Esophagus squamous epithelium (tissue), 5 donors: ENCODE results near the gene PDIK1L. TPM values are rescaled to one million over a fixed set of nuclear protein-coding genes. Genes with fewer than 3 reads are reported as not detected.

ENCODE experiments used
- DNase-seq: peaks from one replicate; lab custom pipeline; 2025; lab: John Stamatoyannopoulos, UW
- H3K27ac ChIP-seq, 4 donors: fragments of 200-600 bp; sonication (generic); one replicate each; pipeline ENCODE4 v1.5.1; 2016 to 2019; ENCODE audit warnings: mild to moderate bottlenecking in 1 of 4
- H3K27me3 ChIP-seq, 4 donors: fragments of 200-600 bp; sonication (generic); 1 replicate in 3 of 4; 2 replicates in 1 of 4; pipeline versions ENCODE4 v1.5.1 to v1.6.0; 2017 to 2021; ENCODE audit warnings: antibody characterized with exemption in 1 of 4
- H3K36me3 ChIP-seq, 3 donors: fragments of 200-600 bp; sonication (generic); one replicate each; pipeline ENCODE4 v1.5.1; 2016 to 2019
- H3K4me1 ChIP-seq, 3 donors: fragments of 200-600 bp; sonication (generic); one replicate each; pipeline ENCODE4 v1.5.1; 2017 to 2019
- H3K4me3 ChIP-seq, 4 donors: fragments of 200-600 bp; sonication (generic); 1 replicate in 3 of 4; 2 replicates in 1 of 4; pipeline ENCODE4 v1.5.1; 2016 to 2019; ENCODE audit warnings: mild to moderate bottlenecking in 2 of 4, moderate library complexity in 1 of 4
- H3K9me3 ChIP-seq, 3 donors: fragments of 200-600 bp; sonication (generic); one replicate each; pipeline ENCODE4 v1.5.1; 2016 to 2019
- POLR2A ChIP-seq, 4 donors: fragments of 450-650 bp; IDR thresholded peaks; one replicate each; pipeline ENCODE4 v1.6.1; 2017; ENCODE audit warnings: antibody characterized with exemption in 4 of 4, mild to moderate bottlenecking in 4 of 4, moderate library complexity in 3 of 4
- WGBS, 2 donors: methylation state at CpG; one replicate each; pipeline ENCODE4 v1.1.5; 2018; 5-methylcytosine and 5-hydroxymethylcytosine counted together
- intact Hi-C: fragments of 100-400 bp; cut with DNase I; formaldehyde crosslinking; loops from one replicate; pipeline ENCODE4 v1.15.0; 2022
- total RNA-seq, 4 donors: library from RNA; depleted of rRNA; stranded (reverse); fragments of >200 nt; gene quantifications; one replicate each; pipeline ENCODE4 v1.1.0, GENCODE V29; 2016
- TF ChIP-seq, protein P1 (sequence below), 6 experiments: fragments of 450-650 bp in 4 of 6; fragments of 200-600 bp in 2 of 6; sonication (generic) in 2 of 6; IDR thresholded peaks; one replicate each; pipeline ENCODE4 v1.5.1; 2016 to 2019; ENCODE audit warnings: antibody characterized with exemption in 6 of 6, mild to moderate bottlenecking in 4 of 6, moderate library complexity in 4 of 6
- donor health status: DM: yes; HTN: yes; CAD: no.

The PDIK1L gene
- total RNA-seq, 4 donors from 2014 or later = 5.6 to 14.0 (median 8.3) TPM

DNA sequence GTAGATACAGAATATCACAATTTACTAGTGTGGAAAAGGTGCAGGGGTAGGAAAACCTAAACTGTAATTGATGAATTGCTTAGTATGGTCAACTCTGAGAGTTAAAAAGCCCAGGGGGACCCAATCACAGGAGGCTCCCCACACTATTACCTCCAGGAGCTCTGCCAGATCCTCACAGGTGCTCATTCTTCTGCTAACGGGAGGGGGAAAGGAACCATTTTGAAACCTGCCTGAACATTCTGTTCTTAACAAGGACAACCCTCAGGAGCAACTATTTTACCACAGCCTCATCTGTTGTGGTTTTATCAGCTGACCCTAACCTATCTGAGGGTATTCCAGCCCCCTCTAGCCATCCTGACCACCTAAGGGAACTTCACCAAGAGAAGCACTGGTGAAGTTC is 19.1 kb downstream of the PDIK1L start:
- H3K4me3 ChIP-seq = no peak overlapping the region
- peaks cover 16 to 35% (median 22%) of the 10 kb centered on the region in 3 donors for H3K4me1 ChIP-seq
- WGBS, 2 donors = 19 to 60% methylated on average over 1 of the region's 1 CpG
- no peak overlapping the region for H3K27ac ChIP-seq
- H3K36me3 ChIP-seq = no peaks in the 10 kb centered on the region
- TF ChIP-seq, protein P1, sequence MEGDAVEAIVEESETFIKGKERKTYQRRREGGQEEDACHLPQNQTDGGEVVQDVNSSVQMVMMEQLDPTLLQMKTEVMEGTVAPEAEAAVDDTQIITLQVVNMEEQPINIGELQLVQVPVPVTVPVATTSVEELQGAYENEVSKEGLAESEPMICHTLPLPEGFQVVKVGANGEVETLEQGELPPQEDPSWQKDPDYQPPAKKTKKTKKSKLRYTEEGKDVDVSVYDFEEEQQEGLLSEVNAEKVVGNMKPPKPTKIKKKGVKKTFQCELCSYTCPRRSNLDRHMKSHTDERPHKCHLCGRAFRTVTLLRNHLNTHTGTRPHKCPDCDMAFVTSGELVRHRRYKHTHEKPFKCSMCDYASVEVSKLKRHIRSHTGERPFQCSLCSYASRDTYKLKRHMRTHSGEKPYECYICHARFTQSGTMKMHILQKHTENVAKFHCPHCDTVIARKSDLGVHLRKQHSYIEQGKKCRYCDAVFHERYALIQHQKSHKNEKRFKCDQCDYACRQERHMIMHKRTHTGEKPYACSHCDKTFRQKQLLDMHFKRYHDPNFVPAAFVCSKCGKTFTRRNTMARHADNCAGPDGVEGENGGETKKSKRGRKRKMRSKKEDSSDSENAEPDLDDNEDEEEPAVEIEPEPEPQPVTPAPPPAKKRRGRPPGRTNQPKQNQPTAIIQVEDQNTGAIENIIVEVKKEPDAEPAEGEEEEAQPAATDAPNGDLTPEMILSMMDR (IDR thresholded peaks at IDR 0.05) = no peak
- TF ChIP-seq POLR2A (IDR thresholded peaks at IDR 0.05) = no peak
- no peaks in the 10 kb centered on the region for H3K9me3 ChIP-seq
- DNase-seq = no peak
- intact Hi-C loops = no loop called here
- H3K27me3 ChIP-seq = no peaks in the 10 kb centered on the region

DNA sequence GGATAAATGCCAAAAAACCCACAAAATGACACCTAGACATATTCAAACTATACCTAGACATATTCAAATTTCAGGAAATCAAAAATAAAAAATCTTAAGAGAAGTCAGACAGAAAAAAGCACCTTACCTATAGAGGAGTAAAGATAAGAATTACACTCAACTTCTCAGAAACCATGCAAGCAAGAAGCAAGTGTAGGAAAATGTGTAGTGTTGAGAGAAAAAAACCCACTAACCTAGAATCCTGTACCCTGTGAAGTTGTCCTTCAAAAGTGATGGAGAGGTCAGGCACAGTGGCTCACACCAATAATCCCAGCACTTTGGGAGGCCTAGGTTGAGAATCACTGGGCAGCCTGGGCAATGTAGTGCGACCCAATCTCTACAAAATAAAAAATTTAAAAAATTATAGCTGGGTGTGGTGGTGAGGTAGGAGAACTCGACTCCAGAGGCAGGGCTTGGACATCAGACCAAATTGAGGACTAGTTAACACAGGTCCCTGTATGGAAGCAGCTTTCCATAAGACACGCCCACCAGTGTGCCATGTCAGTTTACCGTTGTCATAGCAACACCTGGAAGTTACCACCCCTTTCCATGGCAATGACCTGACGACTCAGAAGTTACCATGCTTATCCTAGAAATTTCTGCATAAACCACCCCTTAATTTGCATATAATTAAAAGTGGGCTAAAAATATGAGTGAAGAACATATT is 20.7 kb downstream of the PDIK1L start:
- no peak for DNase-seq
- H3K36me3 ChIP-seq = no peaks in the 10 kb centered on the region
- WGBS, 2 donors = 69 to 70% methylated on average over 5 of the region's 5 CpGs
- H3K4me3 ChIP-seq = no peak overlapping the region
- no peak overlapping the region for H3K27ac ChIP-seq
- no peak for TF ChIP-seq POLR2A (IDR thresholded peaks at IDR 0.05)
- H3K27me3 ChIP-seq = no peaks in the 10 kb centered on the region
- intact Hi-C loops = no loop called here
- no peaks in the 10 kb centered on the region for H3K9me3 ChIP-seq
- peaks cover 10 to 20% (median 11%) of the 10 kb centered on the region in 3 donors for H3K4me1 ChIP-seq

DNA sequence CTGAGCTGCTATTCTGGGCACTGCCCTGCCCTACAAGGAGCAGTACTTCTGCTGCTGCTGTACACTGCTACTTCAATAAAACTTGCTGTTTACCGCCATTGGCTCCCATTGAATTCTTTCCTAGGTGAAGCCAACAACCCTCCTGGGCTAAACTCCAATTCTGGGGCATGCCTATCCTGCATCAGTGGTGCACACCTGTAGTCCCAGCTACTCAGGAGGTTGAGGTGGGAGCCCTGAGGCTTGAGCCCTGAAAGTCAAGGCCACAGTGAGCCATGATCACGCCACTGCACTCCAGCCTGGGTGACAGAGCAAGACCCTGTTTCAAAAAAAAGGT is 21.2 kb downstream of the PDIK1L start:
- H3K36me3 ChIP-seq = no peaks in the 10 kb centered on the region
- TF ChIP-seq, protein P1 (IDR thresholded peaks at IDR 0.05) = no peak
- no peak for TF ChIP-seq POLR2A (IDR thresholded peaks at IDR 0.05)
- no peaks in the 10 kb centered on the region for H3K27me3 ChIP-seq
- no peak overlapping the region for H3K4me3 ChIP-seq
- H3K27ac ChIP-seq = no peak overlapping the region
- 88 to 100% methylated on average over 1 of the region's 2 CpGs for WGBS, 2 donors
- no peak for DNase-seq
- H3K9me3 ChIP-seq = no peaks in the 10 kb centered on the region
- intact Hi-C loops = no loop called here
- H3K4me1 ChIP-seq = peaks cover 5 to 15% (median 6%) of the 10 kb centered on the region in 3 donors

DNA sequence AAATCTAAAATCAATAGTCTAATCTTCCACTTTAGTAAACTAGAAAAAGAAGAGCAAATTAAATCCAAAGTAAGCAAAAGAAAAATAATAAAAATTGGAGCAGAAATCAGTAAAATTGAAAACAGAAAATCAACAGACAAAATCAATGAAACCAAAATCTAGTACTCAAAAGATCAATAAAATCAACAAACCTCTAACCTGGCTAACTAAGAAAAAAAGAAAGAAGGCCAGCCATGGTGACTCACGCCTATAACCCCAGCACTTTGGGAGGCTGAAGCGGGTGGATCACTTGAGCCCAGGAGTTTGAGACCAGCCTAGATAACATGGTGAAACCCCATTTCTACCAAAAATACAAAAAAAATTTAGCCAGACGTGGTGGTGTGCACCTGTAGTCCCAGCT is 22.8 kb downstream of the PDIK1L start:
- no peaks in the 10 kb centered on the region for H3K36me3 ChIP-seq
- 90 to 93% methylated on average over 3 of the region's 3 CpGs for WGBS, 2 donors
- H3K4me1 ChIP-seq = no peaks in the 10 kb centered on the region

DNA sequence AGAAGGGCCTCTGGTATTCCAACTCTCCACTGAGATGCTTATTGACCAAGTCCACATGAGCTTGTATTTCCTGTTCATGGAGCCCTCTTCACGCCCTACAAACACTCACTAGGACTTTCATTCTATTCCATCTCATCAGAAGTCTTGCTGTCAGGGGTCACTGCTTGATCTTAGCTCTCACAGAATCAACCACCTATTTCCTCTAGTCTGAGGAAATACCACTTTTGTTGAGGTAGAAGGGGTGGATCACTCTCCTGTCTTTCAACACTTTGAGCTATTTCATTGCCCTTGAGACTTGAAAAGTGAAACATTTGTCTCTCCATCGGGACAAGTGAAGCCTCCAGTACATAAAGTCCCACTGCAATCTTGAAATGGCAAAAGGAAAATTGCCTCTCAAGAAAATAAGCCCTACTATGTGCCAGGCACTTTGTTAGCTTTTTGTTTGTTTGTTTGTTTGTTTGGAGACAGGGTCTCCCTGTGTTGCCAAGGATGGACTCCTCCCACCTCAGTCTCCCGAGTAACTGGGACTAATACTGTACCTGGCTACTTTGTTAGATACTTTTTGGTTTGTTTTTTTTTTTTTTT is 27.4 kb downstream of the PDIK1L start:
- TF ChIP-seq, protein P1 (IDR thresholded peaks at IDR 0.05) = no peak
- no peak for TF ChIP-seq POLR2A (IDR thresholded peaks at IDR 0.05)
- no peaks in the 10 kb centered on the region for H3K9me3 ChIP-seq
- DNase-seq = no peak
- H3K27ac ChIP-seq = no peak overlapping the region
- no peaks in the 10 kb centered on the region for H3K27me3 ChIP-seq
- 59 to 71% methylated on average over 3 of the region's 3 CpGs for WGBS, 2 donors
- peaks cover 0 to 6% (median 0%) of the 10 kb centered on the region in 3 donors for H3K4me1 ChIP-seq
- H3K36me3 ChIP-seq = no peaks in the 10 kb centered on the region
- H3K4me3 ChIP-seq = no peak overlapping the region
- intact Hi-C loops = no loop called here

More for the DNA sequence above, 22.8 kb downstream of the PDIK1L start:
- TF ChIP-seq POLR2A (IDR thresholded peaks at IDR 0.05) = no peak
- TF ChIP-seq, protein P1 (IDR thresholded peaks at IDR 0.05) = no peak
- no peaks in the 10 kb centered on the region for H3K9me3 ChIP-seq
- H3K4me3 ChIP-seq = no peak overlapping the region
- intact Hi-C loops = no loop called here
- H3K27ac ChIP-seq = no peak overlapping the region
- no peak for DNase-seq
- no peaks in the 10 kb centered on the region for H3K27me3 ChIP-seq
